B cell (primary cell): ENCODE data around the gene ABITRAM.

ENCODE experiments used
- CTCF ChIP-seq: fragments of 200-600 bp; IDR thresholded peaks from one replicate; pipeline ENCODE4 v1.8.0; 2022; ENCODE audit warnings: antibody characterized with exemption, mild to moderate bottlenecking
- EZH2 ChIP-seq: IDR thresholded peaks from 2 replicates; pipeline ENCODE4 v1.6.1; 2012; ENCODE audit warnings: borderline replicate concordance, low read depth, mild to moderate bottlenecking, moderate library complexity, low read length; ENCODE audit not compliant: insufficient read depth, poor library complexity, severe bottlenecking

- TF ChIP-seq CTCF (no peak), EZH2 (no peak)
Measured at GRCh38 chr9:108961151-108961550, 27.0 kb downstream of the ABITRAM start.
